Measurements from ENCODE around the gene IGFBP5. TPM values are rescaled to one million over a fixed set of nuclear protein-coding genes. Genes with fewer than 3 reads are reported as not detected.

IGFBP5 gene
- total RNA-seq, 1 donor from 2014 or later, result not detected

DNA sequence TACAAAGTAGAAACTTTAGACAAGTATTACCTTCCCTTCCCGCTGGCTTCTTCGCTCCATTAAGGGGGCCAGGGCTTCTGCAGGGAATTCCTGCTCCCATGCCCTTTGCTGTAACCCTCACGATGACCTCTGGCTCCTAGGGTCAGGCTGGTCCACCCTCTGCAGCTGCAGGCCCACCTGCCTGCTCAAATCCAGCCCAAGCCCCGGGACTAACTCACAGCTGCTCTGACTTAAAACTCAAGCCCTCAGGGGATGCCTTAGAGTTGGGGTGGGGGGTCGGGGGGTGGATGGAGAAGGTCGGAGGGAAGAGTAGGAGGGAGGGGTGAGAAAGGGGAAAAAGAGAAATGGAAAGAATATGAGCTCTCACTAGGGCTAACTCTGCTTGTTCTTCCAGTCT, 4.9 kb downstream of the IGFBP5 start:
- ChIA-PET POLR2A (no interaction called here), CTCF (no interaction called here)
- ATAC-seq (ENCODE audit: low read depth) (no peak), DNase-seq (no peak)
- TF ChIP-seq, protein P1, sequence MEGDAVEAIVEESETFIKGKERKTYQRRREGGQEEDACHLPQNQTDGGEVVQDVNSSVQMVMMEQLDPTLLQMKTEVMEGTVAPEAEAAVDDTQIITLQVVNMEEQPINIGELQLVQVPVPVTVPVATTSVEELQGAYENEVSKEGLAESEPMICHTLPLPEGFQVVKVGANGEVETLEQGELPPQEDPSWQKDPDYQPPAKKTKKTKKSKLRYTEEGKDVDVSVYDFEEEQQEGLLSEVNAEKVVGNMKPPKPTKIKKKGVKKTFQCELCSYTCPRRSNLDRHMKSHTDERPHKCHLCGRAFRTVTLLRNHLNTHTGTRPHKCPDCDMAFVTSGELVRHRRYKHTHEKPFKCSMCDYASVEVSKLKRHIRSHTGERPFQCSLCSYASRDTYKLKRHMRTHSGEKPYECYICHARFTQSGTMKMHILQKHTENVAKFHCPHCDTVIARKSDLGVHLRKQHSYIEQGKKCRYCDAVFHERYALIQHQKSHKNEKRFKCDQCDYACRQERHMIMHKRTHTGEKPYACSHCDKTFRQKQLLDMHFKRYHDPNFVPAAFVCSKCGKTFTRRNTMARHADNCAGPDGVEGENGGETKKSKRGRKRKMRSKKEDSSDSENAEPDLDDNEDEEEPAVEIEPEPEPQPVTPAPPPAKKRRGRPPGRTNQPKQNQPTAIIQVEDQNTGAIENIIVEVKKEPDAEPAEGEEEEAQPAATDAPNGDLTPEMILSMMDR (IDR thresholded peaks at IDR 0.05), result no peak
- no peaks in the 10 kb centered on the region for H3K36me3 Mint-ChIP-seq (ENCODE audit: low read depth)
- no peaks in the 10 kb centered on the region for H3K9me3 Mint-ChIP-seq
- intact Hi-C loops (cut with micrococcal nuclease), result no loop called here
- no peak overlapping the region for H3K27ac Mint-ChIP-seq
- peaks cover 25% of the 10 kb centered on the region for H3K4me1 Mint-ChIP-seq
- H3K4me3 Mint-ChIP-seq, result no peak overlapping the region
- peaks cover 66% of the 10 kb centered on the region for H3K27me3 Mint-ChIP-seq

DNA sequence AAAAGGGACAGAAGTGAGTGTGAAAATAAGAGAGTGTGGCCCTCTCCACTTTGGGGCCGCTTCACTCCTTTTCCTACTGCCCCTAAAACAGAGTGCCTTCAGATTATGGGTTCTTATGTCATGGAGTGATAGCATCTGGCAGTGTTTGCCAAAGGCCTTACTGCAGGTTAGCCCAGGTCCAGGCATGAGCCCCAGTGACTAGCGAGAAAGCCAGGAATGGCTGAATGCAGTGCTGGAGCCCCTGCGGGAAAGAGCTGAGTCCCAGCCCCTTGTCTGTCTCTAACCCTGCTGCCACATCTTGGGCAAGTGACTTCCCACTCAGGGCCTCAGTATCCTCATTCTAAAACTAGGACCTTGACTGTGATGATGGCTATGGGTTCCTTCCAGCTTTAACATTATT, 6.0 kb downstream of the IGFBP5 start:
- H3K27me3 Mint-ChIP-seq, result peaks cover 68% of the 10 kb centered on the region
- H3K9me3 Mint-ChIP-seq, result no peaks in the 10 kb centered on the region
- ATAC-seq (ENCODE audit: low read depth) (no peak), DNase-seq (no peak)
- ChIA-PET POLR2A (no interaction called here), CTCF (interaction anchor here (1.3 kb wide), 1 partner anchor 13 kb away, joined by 3 read pairs; no protein-coding TSS in a partner anchor)
- H3K4me3 Mint-ChIP-seq, result no peak overlapping the region
- intact Hi-C loops (cut with micrococcal nuclease), result loop anchor here (10.0 kb wide), 1 partner anchor 475 kb away; no protein-coding TSS in a partner anchor
- H3K27ac Mint-ChIP-seq, result no peak overlapping the region
- TF ChIP-seq, protein P1 (IDR thresholded peaks at IDR 0.05), result no peak
- H3K36me3 Mint-ChIP-seq (ENCODE audit: low read depth), result no peaks in the 10 kb centered on the region
- H3K4me1 Mint-ChIP-seq, result peaks cover 24% of the 10 kb centered on the region

DNA sequence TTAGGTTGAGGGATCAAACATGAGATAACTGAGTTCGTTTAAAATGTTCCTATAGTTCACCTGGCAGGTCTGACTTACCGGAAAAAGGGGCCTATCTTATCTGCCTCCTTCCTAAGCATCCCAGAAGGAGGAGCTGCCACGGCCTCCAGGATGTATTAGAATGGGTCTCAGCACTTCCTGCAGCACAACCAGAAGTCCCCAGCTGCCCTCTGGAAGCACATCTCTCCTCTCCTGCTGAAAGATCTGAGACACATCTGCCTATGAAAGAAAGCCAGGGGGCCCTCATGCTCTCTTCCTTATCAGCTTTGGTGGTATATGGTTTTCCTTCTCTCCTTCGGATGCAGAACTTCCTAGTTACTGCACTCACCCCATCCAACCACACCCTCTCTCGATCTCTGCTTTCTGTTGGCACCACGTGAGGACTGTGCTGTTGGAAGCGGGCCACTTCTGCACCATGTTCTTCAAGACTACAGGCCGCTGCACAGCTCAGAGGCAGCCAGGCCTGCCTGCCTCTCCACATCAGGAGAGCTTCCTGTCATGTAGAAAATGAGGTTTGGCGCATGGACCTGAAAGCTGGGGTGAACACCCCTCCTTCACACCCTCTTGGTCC, 6.5 kb downstream of the IGFBP5 start:
- CTCF ChIA-PET, result interaction anchor here (1.3 kb wide), 1 partner anchor 13 kb away, joined by 3 read pairs; no protein-coding TSS in a partner anchor

DNA sequence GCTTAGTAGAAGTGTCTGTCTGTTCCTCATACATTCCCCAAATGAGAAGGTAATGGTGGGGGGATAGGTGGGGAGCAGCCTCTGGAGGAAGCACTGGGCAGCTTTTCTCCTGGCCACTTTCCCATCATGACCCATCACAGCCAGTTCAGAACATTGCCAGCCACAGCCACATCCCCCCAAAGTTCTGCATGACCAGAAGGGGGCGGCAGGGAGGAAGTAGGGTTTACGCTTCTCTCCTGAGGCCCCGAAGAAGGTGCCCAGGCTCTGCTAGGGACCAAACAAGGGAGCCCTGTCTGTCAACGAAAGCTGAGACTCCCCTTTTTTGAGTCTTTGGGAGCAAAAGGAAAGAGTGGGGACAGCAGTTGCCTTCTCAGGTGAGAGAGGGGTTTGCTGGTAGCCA, 7.7 kb downstream of the IGFBP5 start:
- H3K27me3 Mint-ChIP-seq, result peaks cover 70% of the 10 kb centered on the region
- no peak overlapping the region for H3K27ac Mint-ChIP-seq
- ChIA-PET POLR2A (no interaction called here), CTCF (interaction anchor here (1.1 kb wide), 1 partner anchor 823 kb away, joined by 5 read pairs; no protein-coding TSS in a partner anchor)
- H3K36me3 Mint-ChIP-seq (ENCODE audit: low read depth), result no peaks in the 10 kb centered on the region
- DNase-seq (no peak), ATAC-seq (ENCODE audit: low read depth) (no peak)
- H3K4me3 Mint-ChIP-seq, result no peak overlapping the region
- H3K9me3 Mint-ChIP-seq, result no peaks in the 10 kb centered on the region
- intact Hi-C loops (cut with micrococcal nuclease), result loop anchor here (10.0 kb wide), 1 partner anchor 477 kb away; no protein-coding TSS in a partner anchor
- H3K4me1 Mint-ChIP-seq, result peaks cover 12% of the 10 kb centered on the region
- TF ChIP-seq, protein P1 (IDR thresholded peaks at IDR 0.05), result no peak

More for the DNA sequence above, 6.5 kb downstream of the IGFBP5 start:
- ATAC-seq (ENCODE audit: low read depth) (no peak), DNase-seq (no peak)
- Mint-ChIP-seq H3K4me1 (peaks cover 22% of the 10 kb centered on the region), H3K36me3 (ENCODE audit: low read depth) (no peaks in the 10 kb centered on the region), H3K27me3 (peaks cover 68% of the 10 kb centered on the region), H3K27ac (no peak overlapping the region), H3K9me3 (no peaks in the 10 kb centered on the region), H3K4me3 (no peak overlapping the region)
- TF ChIP-seq, protein P1 (IDR thresholded peaks at IDR 0.05), result no peak
- intact Hi-C loops (cut with micrococcal nuclease), result loop anchor here (10.0 kb wide), 1 partner anchor 476 kb away; no protein-coding TSS in a partner anchor
- POLR2A ChIA-PET, result no interaction called here

DNA sequence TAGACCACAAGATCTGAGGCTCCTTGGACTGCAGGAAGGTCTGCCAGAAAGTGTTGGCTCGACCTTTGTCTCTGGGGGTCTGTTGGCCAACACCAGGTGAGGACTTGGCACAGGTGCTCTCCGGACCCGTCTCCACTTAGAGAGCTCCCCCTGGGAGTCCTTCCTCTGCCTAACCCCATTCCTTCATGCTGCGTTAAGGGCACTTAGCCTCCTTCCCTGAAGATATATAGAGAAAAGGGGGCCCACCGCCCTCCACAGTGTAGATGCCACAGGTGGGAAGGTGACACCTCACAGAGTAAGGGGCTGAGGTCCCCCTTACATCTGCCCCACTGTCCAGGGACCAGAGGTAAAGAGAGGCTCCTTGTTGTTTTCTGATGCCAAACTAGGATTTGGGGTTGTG, 8.2 kb downstream of the IGFBP5 start:
- ATAC-seq (ENCODE audit: low read depth), result no peak
- Mint-ChIP-seq H3K4me3 (no peak overlapping the region), H3K27me3 (peaks cover 67% of the 10 kb centered on the region), H3K27ac (no peak overlapping the region), H3K9me3 (no peaks in the 10 kb centered on the region), H3K4me1 (peaks cover 7% of the 10 kb centered on the region), H3K36me3 (ENCODE audit: low read depth) (no peaks in the 10 kb centered on the region)
- DNase-seq, result no peak
- CTCF ChIA-PET, result interaction anchor here (1.1 kb wide), 1 partner anchor 824 kb away, joined by 5 read pairs; no protein-coding TSS in a partner anchor
- POLR2A ChIA-PET, result no interaction called here
- TF ChIP-seq, protein P1 (IDR thresholded peaks at IDR 0.05), result no peak
- intact Hi-C loops (cut with micrococcal nuclease), result loop anchor here (10.0 kb wide), 1 partner anchor 478 kb away; no protein-coding TSS in a partner anchor
